Activated T-cell treated with anti-CD3 and anti-CD28 coated beads for 1 hour (primary cell): ENCODE measurements around the gene TTC39B.
"Not testable (repeated sequence)": the region's sequence is repeated elsewhere in the genome, so short reads cannot be mapped to it uniquely, and the experiment has no call there.

Experiments used
- DNase-seq: peaks from one replicate; pipeline ENCODE4 v3.0.0-alpha.2; 2020; ENCODE audit warnings: low read depth

The TTC39B gene

DNA sequence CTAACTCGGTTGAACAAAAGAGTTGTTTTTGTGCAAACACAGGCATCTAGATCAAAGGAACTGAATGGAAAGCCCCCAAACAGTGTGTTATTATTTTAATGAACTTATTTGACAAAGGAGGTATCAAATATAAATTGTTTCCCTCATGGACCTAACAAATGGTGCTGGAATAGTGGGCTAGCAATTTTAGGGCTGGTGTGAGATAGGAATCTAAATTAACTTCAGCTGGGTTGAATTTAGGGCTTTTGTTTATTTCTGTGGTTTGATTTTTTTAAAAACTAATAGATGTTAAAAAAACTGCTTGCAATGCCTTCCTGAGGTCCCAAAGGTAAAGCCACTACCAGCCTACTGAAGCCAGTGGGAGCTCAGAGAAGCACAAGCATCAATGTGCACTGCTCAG is 42.1 kb downstream of the TTC39B start:
- no peak for DNase-seq

DNA sequence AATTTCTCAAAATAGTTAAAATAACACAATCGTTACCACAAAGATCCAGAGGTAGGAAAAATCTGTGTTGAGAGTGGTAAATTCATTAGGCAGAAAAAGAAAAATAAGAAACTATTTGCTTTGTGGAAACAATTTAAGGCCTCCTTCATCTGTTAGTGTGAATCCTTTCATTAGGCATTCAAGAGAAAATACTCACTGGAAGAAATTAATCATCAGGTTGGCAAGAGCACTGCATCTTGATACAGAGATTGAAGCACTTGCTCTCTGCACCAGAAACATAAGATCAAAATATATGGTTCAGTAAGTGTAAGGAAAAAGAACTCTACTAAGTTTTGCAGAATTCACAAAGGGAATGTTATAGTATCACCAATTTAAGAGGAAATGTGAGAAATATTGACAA is 44.4 kb downstream of the TTC39B start:
- no peak for DNase-seq

DNA sequence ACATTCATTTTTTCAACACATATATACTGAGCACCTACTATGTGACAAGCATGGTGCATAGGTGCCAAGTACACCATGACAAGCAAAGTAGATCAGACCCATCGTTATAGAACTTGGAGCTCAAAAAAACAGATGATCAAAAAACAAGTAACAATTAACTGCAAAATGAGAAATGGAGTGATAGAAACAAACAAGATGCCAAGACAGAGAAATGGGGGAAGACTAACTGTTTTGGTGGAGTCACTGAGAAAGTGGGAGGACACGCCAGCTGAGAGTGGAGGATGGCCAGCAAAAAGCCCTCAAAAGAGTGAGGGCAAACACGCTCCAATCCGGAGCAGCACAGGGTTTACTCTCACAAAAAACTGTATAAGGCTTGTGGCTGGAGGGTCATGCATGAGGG is 50.6 kb downstream of the TTC39B start:
- DNase-seq = no peak

DNA sequence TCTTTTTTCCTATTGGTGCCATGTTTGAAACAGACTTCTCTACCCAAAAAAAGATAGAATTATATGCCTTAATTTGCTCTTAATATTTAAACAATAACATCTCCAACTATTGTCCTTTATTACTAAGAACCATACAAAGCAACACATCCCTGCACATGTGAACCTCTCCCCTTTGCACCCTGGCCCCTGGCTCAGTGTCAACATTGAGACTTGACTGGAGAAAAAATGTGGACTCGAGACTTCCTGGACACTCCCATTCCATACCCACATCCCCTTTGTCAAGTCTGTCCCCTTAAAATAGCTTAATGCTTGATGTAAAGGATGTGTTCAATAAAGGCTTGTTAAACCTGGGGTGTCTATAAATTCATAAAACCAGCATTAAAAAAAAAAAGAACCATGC is 53.2 kb downstream of the TTC39B start:
- DNase-seq = no peak

DNA sequence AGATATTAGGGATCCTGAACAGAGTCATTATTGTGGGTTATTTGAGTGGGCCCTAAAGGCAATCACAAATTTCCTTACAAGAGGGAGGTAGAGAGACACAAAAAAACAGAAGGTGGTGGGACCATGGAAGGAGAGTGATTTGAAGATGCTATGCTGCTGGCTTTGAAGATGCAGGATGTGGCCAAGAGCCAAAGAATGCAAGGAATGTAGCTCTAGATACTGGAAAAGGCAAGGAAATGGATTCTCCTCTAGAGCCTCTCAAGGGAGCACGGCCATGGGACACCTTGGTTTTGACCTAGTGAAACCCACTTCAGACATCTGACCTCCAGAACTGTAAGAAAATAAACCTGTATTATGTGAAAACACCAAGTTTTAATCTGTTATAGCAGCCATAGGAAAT is 53.8 kb downstream of the TTC39B start:
- DNase-seq = no peak

DNA sequence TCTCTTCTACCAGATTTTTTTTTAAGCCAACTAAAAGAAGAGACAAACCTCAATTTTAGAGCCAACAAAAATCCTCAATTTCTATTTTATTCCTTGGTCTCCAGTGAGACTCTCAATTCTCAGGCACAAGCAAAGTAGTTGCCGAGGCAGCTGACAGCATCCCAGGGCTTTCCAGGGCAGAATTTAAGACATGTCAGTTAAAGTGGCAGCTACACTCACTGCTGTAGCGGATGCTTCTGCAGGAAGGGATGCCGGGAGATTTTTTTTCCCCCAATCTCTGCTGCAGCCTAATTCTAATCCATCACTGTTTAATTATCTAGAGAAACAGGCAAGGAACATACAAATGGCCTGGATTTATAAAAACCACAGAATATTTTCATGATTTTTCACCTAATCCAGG is 57.0 kb downstream of the TTC39B start:
- DNase-seq = no peak

DNA sequence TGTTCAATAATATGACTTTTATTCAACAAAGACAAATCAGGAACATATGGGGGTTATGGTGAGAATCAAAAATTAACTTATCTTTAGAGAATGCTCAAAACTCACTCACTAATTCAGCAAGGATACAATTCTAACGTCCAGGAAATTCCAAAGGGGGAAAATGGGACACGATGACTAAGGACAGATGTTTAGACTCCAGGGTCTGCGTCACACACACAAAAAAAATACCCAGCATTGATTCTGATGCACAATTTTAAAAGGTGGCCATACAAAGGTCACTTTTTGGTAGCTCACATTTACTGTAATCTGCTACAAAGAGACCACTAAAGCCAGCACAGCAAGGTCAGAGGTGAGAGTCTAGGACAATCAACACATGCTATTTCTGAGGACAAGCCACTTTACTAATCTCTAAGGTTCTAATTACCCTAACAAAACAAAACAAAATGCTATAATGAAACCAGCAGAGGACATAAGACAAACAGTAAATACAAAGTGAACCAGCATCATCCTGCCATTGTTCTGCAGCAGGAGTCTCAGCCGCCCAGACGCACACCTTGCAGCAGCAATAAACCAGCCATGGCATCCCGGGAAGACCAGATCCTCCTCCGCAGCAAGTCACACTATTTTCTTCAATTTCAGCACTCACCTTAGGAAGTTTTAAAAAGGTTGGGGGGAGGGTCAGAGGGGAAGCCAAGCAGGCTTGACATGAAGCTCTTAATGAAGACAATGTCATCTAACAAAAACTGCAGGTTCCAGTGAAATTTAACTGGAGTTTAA is 57.8 kb downstream of the TTC39B start:
- DNase-seq = no peak

DNA sequence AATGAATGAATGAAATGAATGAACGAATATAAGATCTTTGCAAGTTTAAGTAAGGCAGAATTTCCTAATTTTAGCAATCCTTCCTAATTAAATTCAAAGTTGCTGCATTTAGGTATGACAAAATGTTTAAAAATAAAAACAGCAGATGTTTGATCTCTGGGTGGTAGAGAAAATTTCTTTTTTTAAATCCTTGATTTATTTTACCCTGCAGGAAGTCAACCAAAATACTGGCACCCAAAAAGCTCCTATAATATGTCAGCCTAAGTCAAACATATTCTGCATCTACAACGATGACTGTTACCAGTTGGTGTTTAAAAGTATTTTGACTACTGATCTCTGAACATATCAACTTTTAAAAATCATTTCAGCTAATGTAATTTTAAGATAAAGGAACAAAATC is 58.4 kb downstream of the TTC39B start:
- no peak for DNase-seq

DNA sequence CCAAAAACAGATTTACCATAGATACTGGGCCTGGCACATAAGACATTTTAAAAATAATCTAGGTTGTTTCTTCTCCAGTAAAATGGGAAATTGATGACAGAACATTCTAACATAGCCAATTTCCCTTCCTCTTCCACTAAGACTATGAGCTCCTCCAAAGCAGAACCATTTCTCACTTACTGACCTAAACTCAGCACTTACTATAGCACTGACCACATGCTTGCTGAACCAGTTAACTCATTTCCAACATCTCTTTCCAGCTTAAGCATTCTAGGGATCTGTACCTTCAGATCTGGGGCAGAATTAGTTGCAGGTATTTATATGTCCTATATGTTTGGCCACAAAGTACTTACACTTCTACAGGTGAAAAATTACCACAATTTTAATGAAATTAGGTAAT is 58.9 kb downstream of the TTC39B start:
- DNase-seq = no peak

DNA sequence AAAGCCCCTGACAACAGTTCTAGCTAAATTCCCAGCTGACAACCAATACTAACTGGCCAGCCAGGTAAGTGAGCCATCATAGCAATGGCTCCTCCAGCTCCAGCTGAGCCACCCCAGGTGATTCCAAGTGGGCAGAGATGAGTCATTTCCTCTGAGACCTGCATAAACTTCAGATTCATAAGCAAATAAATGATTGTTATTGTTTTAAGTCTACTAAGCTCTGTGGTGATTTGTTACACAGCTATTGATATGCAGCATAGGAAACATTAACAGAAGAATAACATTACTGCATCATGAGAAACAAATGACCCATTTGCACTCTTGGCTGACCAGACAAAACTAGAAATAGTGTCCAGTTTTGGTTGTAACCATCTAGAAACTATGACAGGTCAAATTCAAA is 60.3 kb downstream of the TTC39B start:
- no peak for DNase-seq

DNA sequence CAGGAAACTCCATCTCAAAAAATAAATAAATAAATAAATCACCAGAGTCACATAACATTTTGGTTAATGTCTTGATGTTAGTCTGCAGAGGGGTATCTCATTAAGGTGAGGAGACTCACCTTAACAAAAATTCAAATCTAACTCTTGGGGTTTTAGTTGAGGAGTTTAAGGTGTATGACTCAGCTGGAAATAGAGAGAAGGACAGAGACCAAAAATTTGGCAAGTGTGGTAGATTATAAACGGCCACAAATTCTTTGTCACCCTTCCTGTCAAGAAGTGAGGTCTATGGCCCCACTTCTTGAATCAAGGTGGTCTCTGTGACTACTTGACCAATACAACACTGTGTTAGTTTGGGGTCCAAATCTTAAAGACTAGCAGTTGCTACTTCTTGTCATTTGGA is 60.8 kb downstream of the TTC39B start:
- DNase-seq = no peak

DNA sequence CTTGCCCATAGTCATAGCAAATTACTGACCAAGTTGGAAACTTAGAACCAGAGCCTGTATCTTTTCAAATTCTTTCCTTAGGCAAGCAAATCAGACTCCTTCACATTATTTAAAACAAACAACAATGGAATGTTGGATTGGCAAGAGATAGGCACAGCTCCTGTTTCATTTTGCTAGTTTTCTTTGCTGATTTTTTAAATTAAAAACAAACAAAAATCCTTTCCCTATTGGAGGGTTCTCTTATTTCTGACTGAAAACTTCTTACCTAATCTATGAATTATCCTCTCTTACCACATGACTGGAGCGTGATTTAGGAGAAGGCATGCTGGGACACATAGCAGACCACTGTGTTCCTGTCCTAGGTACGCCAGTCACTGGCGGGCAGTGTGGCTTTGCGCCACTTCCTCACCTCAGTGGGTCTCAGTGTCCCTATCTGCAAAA is 63.0 kb downstream of the TTC39B start:
- no peak for DNase-seq

DNA sequence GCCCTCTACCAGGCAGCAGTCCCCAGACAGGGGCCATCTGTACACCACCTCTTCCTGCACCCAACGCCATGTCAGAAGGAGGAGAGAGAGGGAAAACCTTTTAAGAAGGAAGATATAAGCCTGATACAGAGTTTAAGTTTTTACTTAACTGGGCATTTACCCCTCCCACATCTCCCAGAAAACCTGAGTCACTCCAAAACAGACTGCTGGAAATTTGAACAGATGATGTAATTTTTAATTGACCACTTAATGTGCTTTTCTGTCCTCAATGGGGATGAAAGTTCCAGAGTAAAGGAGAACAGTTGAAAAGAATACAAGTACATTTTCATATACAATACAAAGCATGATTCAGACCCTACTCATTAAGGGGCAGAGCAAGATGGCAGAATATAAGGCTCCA is 63.9 kb downstream of the TTC39B start:
- no peak for DNase-seq

DNA sequence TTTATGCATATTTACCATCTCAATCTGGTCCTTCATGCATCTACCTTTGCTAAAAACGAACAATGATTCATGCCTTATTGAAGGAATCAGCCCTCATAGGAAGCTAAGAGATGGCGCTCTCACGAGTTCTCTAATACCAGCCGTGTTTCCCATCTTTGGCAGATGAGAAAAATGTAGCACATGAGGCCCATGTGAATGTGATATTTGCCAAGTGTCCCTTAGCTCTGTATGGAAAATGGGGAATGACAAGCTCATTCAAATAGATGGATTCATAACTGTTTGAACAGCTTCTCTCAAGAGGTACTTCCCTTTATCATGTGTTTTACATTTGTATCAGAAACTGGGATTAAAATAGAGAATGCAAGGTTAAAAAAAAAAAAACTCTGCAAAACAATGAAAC is 66.1 kb downstream of the TTC39B start:
- DNase-seq = no peak

DNA sequence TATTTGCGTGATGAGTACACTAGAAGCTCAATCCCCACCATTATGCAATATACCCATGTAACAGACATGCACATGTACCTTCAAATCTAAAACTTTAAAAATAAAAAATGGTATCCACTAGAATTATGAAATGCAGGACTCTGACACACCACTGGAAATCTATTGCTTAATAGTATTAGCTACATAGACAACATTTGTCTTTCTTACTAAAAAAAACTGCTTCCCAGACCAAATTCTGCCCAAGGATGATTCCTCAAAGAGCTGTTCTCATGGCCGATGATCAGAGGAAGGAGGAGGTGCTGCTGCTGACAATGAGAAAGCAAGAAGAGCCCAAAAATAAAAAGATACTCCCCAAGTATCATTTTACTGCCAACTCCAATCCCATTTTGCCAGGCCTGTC is 67.2 kb downstream of the TTC39B start:
- DNase-seq = no peak

DNA sequence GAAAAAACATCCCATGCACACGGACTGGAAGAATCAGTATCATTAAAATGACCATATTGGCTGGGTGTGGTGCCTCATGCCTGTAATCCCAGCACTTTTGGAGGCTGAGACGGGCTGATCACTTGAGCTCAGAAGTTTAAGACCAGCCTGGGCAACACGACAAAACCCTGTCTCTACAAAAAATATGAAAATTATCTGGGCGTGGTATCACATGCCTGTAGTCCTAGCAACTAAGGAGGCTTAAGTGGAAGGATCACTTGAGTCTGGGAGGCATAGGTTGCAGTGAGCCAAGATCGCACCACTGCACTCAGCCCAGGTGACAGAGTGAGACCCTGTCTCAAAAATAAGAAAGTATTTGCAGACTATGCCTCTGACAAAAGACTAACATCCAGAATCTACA is 68.4 kb downstream of the TTC39B start:
- DNase-seq = no peak

DNA sequence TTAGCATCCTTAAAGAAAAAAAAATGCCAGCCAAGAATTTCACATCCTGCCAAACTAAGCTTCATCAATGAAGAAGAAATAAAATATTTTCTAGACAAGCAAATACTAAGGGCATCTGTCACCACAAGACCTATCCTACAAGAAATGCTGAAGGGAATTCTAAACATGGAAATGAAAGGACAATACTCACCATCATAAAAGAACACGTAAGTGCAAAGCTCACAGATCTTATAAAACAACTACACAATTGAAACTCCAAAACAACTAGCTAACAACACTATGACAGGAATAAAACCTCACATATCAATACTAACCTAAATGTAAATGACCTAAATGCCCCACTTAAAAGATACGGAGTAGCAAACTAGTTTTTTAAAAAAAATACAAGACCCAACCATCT is 71.4 kb downstream of the TTC39B start:
- DNase-seq = no peak

DNA sequence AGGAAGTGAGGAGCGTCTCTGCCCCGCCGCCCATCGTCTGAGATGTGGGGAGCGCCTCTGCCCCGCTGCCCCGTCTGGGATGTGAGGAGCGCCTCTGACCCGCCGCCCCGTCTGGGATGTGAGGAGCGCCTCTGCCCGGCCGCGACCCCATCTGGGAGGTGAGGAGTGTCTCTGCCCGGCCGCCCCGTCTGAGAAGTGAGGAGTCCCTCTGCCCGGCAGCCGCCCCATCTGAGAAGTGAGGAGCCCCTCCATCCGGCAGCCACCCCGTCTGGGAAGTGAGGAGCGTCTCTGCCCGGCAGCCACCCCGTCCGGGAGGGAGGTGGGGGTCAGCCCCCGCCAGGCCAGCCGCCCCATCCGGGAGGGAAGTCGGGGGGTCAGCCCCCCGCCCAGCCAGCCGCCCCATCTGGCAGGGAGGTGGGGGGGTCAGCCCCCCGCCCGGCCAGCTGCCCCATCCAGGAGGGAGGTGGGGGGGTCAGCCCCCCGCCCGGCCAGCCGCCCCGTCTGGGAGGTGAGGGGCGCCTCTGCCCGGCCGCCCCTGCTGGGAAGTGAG is 73.0 kb downstream of the TTC39B start:
- DNase-seq = not testable (repeated sequence)

DNA sequence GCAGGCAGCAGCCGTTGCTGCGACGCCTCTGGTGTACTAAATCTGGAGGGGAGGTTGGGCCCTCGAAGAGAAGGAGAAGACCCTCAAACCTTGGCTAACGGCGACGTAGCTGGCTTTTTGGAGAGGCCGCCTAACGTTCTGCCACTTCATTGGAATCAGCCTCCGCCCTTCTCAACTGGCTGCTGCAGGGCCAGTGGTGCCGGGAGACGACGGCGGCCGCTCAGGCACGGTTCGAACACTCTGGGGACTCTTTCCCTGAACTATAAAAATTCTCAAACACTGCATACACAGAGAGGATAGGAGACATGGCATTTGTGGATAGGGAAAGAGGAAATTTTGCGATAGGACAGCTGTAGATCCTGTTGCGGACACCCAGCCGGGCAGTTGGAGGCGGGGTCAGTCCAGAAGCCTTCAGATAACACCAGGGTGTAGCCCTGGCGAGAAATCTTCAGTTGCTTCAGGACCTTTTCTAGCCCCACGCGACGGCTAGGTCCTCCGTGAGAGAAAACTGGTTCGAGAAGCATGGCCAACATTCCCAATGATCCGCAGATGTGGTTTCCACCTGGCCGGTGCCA is 74.2 kb downstream of the TTC39B start:
- DNase-seq = not testable (repeated sequence)

DNA sequence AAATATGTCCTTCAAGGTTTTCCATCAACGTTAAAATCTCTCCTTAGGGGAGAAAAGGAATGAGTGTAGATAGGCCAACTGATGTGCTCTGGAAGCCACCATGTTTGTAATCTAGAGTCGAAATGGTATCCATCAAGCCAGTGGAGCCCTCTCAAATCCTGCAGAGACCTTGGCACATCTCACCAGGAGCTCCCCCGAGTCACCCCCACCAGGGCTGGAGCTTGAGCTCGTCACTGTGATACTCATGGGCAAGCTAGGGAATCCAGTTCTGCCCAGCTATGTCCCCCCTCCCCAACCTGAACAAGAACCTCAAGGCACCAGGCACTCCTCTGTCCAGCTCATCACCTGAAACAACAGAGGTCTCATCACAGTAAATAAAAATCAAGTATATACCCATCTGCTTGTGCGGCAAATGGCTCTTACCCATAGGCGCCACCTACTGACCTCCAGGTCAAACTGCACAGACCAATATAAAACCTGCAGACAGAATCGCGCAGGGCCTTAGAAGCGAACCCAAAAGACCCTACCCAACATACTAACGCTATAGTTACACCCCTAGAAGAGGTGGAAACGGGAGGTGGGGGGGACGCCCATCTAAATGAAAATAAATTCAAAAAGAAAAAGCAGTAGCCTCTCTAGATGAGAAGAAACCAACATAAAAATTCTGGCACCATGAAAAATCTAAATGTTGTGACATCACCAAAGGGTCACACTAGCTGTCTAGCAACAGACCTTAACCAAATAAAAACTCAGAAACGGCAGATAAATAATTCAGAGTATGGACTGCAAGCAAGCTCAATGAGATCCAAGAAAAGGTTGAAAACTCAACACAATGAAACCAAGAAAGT is 75.0 kb downstream of the TTC39B start:
- no peak for DNase-seq

DNA sequence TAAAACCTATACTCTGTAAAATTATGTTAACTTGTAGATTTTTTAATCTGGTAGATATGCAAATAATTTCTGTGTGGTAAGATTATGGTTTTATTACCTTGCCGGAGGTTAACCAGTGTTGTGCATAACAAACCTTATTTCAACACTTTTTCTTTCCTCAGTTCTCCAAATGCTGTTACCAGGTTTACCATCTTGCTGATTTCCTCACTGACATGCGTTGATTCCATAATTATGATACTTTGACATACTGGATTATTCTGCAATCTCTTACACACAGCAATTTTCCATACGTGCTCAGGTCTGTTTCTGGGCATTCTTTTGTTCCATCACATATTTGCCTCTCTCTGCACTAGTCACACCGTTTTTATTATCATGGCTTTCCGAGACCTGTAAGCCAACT is 77.6 kb downstream of the TTC39B start:
- DNase-seq = no peak

DNA sequence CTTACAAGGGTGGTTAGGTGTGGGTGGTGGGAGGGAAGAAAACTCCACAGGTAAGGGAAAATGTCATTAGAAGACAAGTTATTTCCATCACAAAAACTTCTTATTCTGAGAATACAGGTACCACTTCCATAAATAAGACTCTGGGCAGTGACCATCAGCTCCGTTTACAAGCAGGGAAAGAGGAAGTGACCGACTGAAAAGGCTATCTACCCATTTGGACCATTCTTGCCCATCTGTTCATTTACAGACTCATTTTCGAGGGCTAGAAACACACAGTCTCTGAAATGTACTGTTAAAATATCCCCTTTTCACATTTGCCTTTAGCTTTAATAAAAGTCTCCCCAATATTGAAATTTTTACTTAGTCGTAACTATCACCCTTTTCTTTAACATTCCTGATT is 79.5 kb downstream of the TTC39B start:
- no peak for DNase-seq

DNA sequence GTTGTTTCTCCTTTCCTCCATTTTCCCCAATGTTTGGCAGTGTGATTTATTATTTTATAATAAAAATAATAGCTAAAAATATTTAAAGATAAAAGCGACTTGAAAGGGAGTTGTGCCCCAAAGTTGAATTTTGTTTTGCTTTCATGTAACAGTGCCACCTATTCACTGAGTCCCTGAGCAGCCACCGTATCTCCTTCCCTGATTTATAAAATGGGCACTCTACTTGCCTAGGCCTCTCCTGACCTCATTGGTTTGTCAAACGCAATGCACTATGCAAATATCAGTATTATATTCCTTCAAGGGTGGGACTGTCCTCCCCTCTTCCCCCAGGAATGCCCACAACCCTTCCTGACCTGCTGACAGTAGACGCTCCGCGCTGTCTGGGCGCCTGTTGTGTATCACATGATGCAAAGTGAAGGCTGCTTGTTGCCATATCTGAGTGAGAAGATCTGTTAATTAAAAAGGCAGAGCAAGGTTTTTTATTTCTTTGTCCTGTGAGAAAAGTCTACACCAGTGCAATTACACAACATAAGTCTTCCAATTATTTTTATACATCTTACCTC is 81.4 kb downstream of the TTC39B start:
- DNase-seq = no peak
